Lower leg skin (tissue), 4 donors: ENCODE results near the gene STH. TPM values are rescaled to one million over a fixed set of nuclear protein-coding genes. Genes with fewer than 3 reads are reported as not detected.

Source experiments
- DNase-seq, 2 donors: peaks; one replicate each; pipeline ENCODE4 v3.0.0-alpha.2; 2019; ENCODE audit warnings: low spot score in 2 of 2
- H3K4me3 ChIP-seq: fragments of 200-600 bp; sonication (generic); 2 replicates; pipeline ENCODE4 v1.5.1; 2017; ENCODE audit warnings: mild to moderate bottlenecking, low read depth; ENCODE audit not compliant: poor library complexity, severe bottlenecking
- CTCF ChIP-seq, 3 donors: fragments of 450-650 bp; IDR thresholded peaks; one replicate each; pipeline ENCODE4 v1.5.1; 2016; ENCODE audit warnings: antibody characterized with exemption in 3 of 3, mild to moderate bottlenecking in 3 of 3, moderate library complexity in 2 of 3
- POLR2A ChIP-seq, 2 donors: fragments of 450-650 bp; IDR thresholded peaks; one replicate each; pipeline ENCODE4 v1.6.1; 2016 to 2017; ENCODE audit warnings: antibody characterized with exemption in 2 of 2, mild to moderate bottlenecking in 1 of 2, moderate library complexity in 1 of 2
- WGBS, 2 donors: methylation state at CpG; one replicate each; pipeline ENCODE4 v1.1.5; 2018; 5-methylcytosine and 5-hydroxymethylcytosine counted together
- intact Hi-C: fragments of 100-400 bp; cut with DNase I; formaldehyde crosslinking; loops from one replicate; pipeline ENCODE4 v1.15.0; 2023; ENCODE audit warnings: low total_unique reads
- total RNA-seq, 4 donors: library from RNA; depleted of rRNA; stranded (reverse); fragments of >200 nt; gene quantifications; one replicate each; pipeline ENCODE4 v1.1.0, GENCODE V29; 2016

STH gene
- total RNA-seq, 4 donors from 2014 or later = not detected

GRCh38 chr17:45963283-45963682, 35.8 kb upstream of the STH start:
- intact Hi-C loops = no loop called here
- TF ChIP-seq CTCF (IDR thresholded peaks at IDR 0.05) = no peak
- TF ChIP-seq POLR2A (IDR thresholded peaks at IDR 0.05) = no peak
- no peak for DNase-seq
- 79 to 81% methylated on average over 5 of the region's 5 CpGs for WGBS, 2 donors
- H3K4me3 ChIP-seq = no peak overlapping the region

DNA sequence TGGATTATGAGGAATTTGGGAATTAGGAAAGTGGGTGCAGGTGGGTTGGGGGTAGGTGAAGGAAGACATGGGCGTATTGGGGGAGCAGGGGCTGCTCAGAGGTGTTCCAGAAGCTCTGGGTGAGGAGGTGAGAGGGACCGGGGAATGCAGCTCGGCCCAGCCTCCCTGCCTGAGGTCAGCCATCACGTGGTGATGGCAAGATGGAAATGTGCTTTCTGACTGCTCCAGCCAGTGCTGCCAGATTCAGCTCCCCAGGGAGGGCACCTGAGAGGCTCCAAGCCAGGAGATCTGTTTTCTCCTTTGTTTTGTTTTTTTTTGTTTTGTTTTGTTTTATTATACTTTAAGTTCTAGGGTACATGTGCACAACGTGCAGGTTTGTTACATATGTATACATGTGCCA, 35.2 kb upstream of the STH start:
- intact Hi-C loops = no loop called here

GRCh38 chr17:45964634-45965033, 34.4 kb upstream of the STH start:
- no peak for TF ChIP-seq CTCF (IDR thresholded peaks at IDR 0.05)
- TF ChIP-seq POLR2A (IDR thresholded peaks at IDR 0.05) = no peak
- DNase-seq = no peak
- no peak overlapping the region for H3K4me3 ChIP-seq
- 92 to 93% methylated on average over 4 of the region's 4 CpGs for WGBS, 2 donors
- intact Hi-C loops = loop anchor here (5.0 kb wide), 1 partner anchor 1808 kb away; no protein-coding TSS in a partner anchor

More for the DNA sequence above, 35.2 kb upstream of the STH start:
- no peak for DNase-seq
- WGBS, 2 donors = 67 to 73% methylated on average over 5 of the region's 5 CpGs
- no peak overlapping the region for H3K4me3 ChIP-seq
- no peak for TF ChIP-seq CTCF (IDR thresholded peaks at IDR 0.05)
- TF ChIP-seq POLR2A (IDR thresholded peaks at IDR 0.05) = no peak

DNA sequence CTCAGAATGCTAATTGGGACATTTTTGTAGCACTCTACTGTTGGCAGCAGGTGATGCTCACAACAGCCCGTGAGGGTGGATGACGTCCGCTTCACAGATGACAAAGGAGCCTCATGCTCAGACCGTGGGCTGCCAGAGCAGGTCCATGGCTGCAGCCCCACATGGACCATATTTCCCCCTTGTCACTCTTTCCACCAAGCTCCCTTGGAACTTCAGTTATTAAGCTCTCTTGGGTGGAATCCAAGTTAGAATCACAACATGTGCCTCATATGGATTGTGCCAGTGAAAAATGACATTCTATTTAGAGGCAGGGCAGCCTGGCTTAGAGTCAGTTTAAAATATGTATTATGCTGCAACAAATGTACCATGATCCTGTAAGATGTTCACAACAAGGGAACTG, 33.2 kb upstream of the STH start:
- WGBS, 2 donors = 37 to 40% methylated on average over 4 of the region's 4 CpGs
- H3K4me3 ChIP-seq = no peak overlapping the region
- DNase-seq = no peak
- TF ChIP-seq POLR2A (IDR thresholded peaks at IDR 0.05) (no peak), CTCF (IDR thresholded peaks at IDR 0.05) (no peak)
- intact Hi-C loops = loop anchor here (5.0 kb wide), 1 partner anchor 1806 kb away; no protein-coding TSS in a partner anchor

DNA sequence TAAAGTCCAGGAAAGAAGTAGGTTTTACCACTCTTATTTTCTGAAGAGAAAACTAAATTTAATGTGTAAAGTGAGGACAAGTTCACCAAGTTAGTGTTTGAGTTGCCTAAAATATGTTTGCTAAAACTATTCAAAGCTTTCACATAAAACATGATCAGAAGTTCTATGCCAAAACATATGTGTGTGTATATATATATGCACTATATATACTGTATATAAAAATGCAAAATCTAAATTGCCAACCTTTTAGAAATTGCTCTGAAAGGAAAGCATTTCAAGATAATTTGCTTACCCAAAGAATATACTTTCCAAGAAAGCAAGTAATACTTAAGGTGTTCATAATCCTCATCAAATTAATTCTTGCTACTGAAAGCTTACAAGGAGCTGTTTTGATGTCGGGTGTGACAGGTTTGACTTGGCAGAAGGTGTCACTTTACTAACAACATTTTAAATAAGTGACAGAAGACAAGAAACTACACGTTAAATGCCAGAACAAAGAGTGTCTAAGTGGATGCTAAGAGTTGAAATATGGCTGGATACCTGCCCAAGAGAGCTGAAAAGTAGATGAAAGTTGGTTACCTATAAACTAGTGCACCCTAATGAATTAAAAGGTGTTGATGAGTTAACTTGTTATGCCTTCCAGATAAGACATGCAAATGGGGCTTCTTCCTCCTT, 32.3 kb upstream of the STH start:
- intact Hi-C loops = loop anchor here (5.0 kb wide), 1 partner anchor 1806 kb away; no protein-coding TSS in a partner anchor
- TF ChIP-seq POLR2A (IDR thresholded peaks at IDR 0.05) (no peak), CTCF (IDR thresholded peaks at IDR 0.05) (no peak)
- no peak overlapping the region for H3K4me3 ChIP-seq
- DNase-seq = no peak
- 38 to 39% methylated on average over 2 of the region's 2 CpGs for WGBS, 2 donors

GRCh38 chr17:45967378-45967777, 31.7 kb upstream of the STH start:
- H3K4me3 ChIP-seq = no peak overlapping the region
- intact Hi-C loops = loop anchor here (5.0 kb wide), 1 partner anchor 1805 kb away; no protein-coding TSS in a partner anchor
- no peak for TF ChIP-seq POLR2A (IDR thresholded peaks at IDR 0.05)
- TF ChIP-seq CTCF (IDR thresholded peaks at IDR 0.05) = no peak
- 65 to 72% methylated on average over 5 of the region's 5 CpGs for WGBS, 2 donors
- no peak for DNase-seq
